Sigmoid colon (tissue), 3 donors: ENCODE measurements around the gene CUZD1.

ENCODE experiments used
- CTCF ChIP-seq, 4 experiments: fragments of 450-650 bp in 3 of 4; fragments of 200-600 bp in 1 of 4; IDR thresholded peaks; one replicate each; pipeline ENCODE4 v1.5.1; 2016 to 2019; ENCODE audit warnings: antibody characterized with exemption in 4 of 4, mild to moderate bottlenecking in 3 of 4, moderate library complexity in 2 of 4
- POLR2A ChIP-seq, 2 donors: fragments of 450-650 bp; IDR thresholded peaks; one replicate each; pipeline ENCODE4 v1.6.1; 2016; ENCODE audit warnings: antibody characterized with exemption in 2 of 2, mild to moderate bottlenecking in 2 of 2, moderate library complexity in 2 of 2

GRCh38 chr10:122855745-122856144 lies 10.1 kb upstream of the CUZD1 start:
- no peak for TF ChIP-seq CTCF (IDR thresholded peaks at IDR 0.05)
- no peak for TF ChIP-seq POLR2A (IDR thresholded peaks at IDR 0.05)
